ENCODE data around the gene PTGER1. TPM values are rescaled to one million over a fixed set of nuclear protein-coding genes. Genes with fewer than 3 reads are reported as not detected.

PTGER1 gene
- polyA plus RNA-seq, 1 donor (not counting 4 experiments of a cell fraction or from before 2014, with no cell fraction given), result not detected

DNA sequence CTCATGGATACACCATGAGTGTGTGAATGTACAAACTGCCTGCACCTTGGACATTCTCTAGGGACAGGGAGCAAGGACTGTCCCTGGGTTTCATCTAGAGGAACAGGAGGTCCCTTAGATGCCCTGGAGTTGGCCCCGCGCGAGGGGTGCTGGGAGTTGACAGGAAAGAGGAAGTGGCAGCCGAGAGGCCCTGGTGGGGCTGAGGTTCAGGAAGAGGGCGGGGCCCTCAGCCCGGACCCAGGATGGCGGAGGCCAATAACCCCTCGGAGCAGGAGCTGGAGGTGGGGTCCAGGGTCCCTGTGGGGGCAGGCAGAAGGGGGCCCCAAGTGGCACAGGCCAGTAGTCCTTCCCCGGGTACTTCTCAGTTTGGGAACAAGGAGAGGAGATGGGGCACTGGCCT is 35.1 kb downstream of the PTGER1 start:
- FAIRE-seq, result no peak
- H3K27me3 ChIP-seq (ENCODE audit: control insufficient read depth, extremely low read depth, insufficient read depth, low read length), result no peaks in the 10 kb centered on the region
- H4K20me1 ChIP-seq (ENCODE audit: control insufficient read depth, extremely low read depth, insufficient read depth, low read length), result no peaks in the 10 kb centered on the region
- no peaks in the 10 kb centered on the region for H3K4me1 ChIP-seq (ENCODE audit: control insufficient read depth, extremely low read depth, insufficient read depth, low read length)
- H3K9me3 ChIP-seq (ENCODE audit: control insufficient read depth, low read depth, low read length), result no peaks in the 10 kb centered on the region
- H3K27ac ChIP-seq (ENCODE audit: control insufficient read depth, insufficient read depth, low read length), result no peak overlapping the region
- TF ChIP-seq, protein P1, sequence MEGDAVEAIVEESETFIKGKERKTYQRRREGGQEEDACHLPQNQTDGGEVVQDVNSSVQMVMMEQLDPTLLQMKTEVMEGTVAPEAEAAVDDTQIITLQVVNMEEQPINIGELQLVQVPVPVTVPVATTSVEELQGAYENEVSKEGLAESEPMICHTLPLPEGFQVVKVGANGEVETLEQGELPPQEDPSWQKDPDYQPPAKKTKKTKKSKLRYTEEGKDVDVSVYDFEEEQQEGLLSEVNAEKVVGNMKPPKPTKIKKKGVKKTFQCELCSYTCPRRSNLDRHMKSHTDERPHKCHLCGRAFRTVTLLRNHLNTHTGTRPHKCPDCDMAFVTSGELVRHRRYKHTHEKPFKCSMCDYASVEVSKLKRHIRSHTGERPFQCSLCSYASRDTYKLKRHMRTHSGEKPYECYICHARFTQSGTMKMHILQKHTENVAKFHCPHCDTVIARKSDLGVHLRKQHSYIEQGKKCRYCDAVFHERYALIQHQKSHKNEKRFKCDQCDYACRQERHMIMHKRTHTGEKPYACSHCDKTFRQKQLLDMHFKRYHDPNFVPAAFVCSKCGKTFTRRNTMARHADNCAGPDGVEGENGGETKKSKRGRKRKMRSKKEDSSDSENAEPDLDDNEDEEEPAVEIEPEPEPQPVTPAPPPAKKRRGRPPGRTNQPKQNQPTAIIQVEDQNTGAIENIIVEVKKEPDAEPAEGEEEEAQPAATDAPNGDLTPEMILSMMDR (optimal IDR thresholded peaks at IDR 0.05 in 1 of 3, IDR thresholded peaks at IDR 0.05 in 1 of 3, conservative IDR thresholded peaks at IDR 0.05 in 1 of 3; ENCODE audit: extremely low read depth in 1 of 3, insufficient read depth in 2 of 3, low read length in 3 of 3), result no peak
- TF ChIP-seq EZH2 (IDR thresholded peaks at IDR 0.05; ENCODE audit: low read length), result no peak
- no peak overlapping the region for H3K4me3 ChIP-seq (ENCODE audit: control insufficient read depth in 2 of 3, extremely low read depth in 1 of 3, insufficient read depth in 2 of 3, low read depth in 1 of 3, low read length in 3 of 3)
- no peak overlapping the region for H3K4me2 ChIP-seq (ENCODE audit: control insufficient read depth, extremely low read depth, insufficient read depth, low read depth, low read length)
- no peak overlapping the region for H2AFZ ChIP-seq (ENCODE audit: control insufficient read depth, low read length)
- dilution Hi-C loops (cut with MboI; ENCODE audit: extremely low pct_ligation_motif_present, low sequenced_read_pairs), result no loop called here
- no peaks in the 10 kb centered on the region for H3K36me3 ChIP-seq (ENCODE audit: control insufficient read depth in 2 of 2, extremely low read depth in 1 of 2, insufficient read depth in 2 of 2, low read length in 2 of 2)
- H3K9me1 ChIP-seq (ENCODE audit: control insufficient read depth, extremely low read depth, insufficient read depth, low read length), result no peaks in the 10 kb centered on the region
- no peak for DNase-seq (ENCODE audit: low read depth, low spot score)
- no peaks in the 10 kb centered on the region for H3K79me2 ChIP-seq (ENCODE audit: control insufficient read depth, insufficient read depth, low read length)
- no peak overlapping the region for H3K9ac ChIP-seq (ENCODE audit: control insufficient read depth, extremely low read depth, insufficient read depth, low read length)

DNA sequence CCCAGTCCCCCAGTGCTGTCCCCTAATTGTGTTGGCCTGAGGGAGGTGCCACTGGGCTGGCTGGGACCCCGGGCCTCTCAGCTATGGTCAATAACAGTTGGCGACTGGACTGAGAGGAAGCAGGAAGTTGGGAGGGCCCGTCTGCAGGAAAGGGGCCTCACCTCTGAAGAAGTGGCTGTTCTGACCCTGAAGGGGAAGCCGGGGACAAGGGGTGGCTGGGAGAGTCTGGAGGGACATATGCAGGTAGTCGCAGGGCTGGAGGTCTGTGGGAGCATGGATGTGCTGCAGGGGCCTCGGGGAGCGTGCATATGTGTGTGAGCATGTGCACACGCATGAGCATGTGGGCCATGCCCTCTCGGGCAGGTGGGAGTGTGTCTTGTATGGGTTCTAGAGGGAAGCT is 36.1 kb downstream of the PTGER1 start:
- H3K27me3 ChIP-seq (ENCODE audit: control insufficient read depth, extremely low read depth, insufficient read depth, low read length), result peaks cover 5% of the 10 kb centered on the region
- dilution Hi-C loops (cut with MboI; ENCODE audit: extremely low pct_ligation_motif_present, low sequenced_read_pairs), result no loop called here
- H3K4me2 ChIP-seq (ENCODE audit: control insufficient read depth, extremely low read depth, insufficient read depth, low read depth, low read length), result no peak overlapping the region
- no peak overlapping the region for H3K9ac ChIP-seq (ENCODE audit: control insufficient read depth, extremely low read depth, insufficient read depth, low read length)
- no peaks in the 10 kb centered on the region for H3K4me1 ChIP-seq (ENCODE audit: control insufficient read depth, extremely low read depth, insufficient read depth, low read length)
- no peaks in the 10 kb centered on the region for H3K9me1 ChIP-seq (ENCODE audit: control insufficient read depth, extremely low read depth, insufficient read depth, low read length)
- H2AFZ ChIP-seq (ENCODE audit: control insufficient read depth, low read length), result no peak overlapping the region
- H3K36me3 ChIP-seq (ENCODE audit: control insufficient read depth in 2 of 2, extremely low read depth in 1 of 2, insufficient read depth in 2 of 2, low read length in 2 of 2), result no peaks in the 10 kb centered on the region
- TF ChIP-seq EZH2 (IDR thresholded peaks at IDR 0.05; ENCODE audit: low read length), result no peak
- TF ChIP-seq, protein P1 (optimal IDR thresholded peaks at IDR 0.05 in 1 of 3, IDR thresholded peaks at IDR 0.05 in 1 of 3, conservative IDR thresholded peaks at IDR 0.05 in 1 of 3; ENCODE audit: extremely low read depth in 1 of 3, insufficient read depth in 2 of 3, low read length in 3 of 3), result no peak
- H3K79me2 ChIP-seq (ENCODE audit: control insufficient read depth, insufficient read depth, low read length), result no peaks in the 10 kb centered on the region
- DNase-seq (ENCODE audit: low read depth, low spot score), result no peak
- H3K4me3 ChIP-seq (ENCODE audit: control insufficient read depth in 2 of 3, extremely low read depth in 1 of 3, insufficient read depth in 2 of 3, low read depth in 1 of 3, low read length in 3 of 3), result no peak overlapping the region
- H4K20me1 ChIP-seq (ENCODE audit: control insufficient read depth, extremely low read depth, insufficient read depth, low read length), result no peaks in the 10 kb centered on the region
- H3K9me3 ChIP-seq (ENCODE audit: control insufficient read depth, low read depth, low read length), result no peaks in the 10 kb centered on the region
- FAIRE-seq, result no peak
- no peak overlapping the region for H3K27ac ChIP-seq (ENCODE audit: control insufficient read depth, insufficient read depth, low read length)

Measured in keratinocyte (primary cell).